Transverse colon (tissue), 4 donors: ENCODE measurements around the gene DOP1B. TPM values are rescaled to one million over a fixed set of nuclear protein-coding genes. Genes with fewer than 3 reads are reported as not detected.
A peak's percentile ranks its signal among the peaks of the same experiment; 100 is the strongest.

ENCODE experiments used
- DNase-seq: peaks from one replicate; pipeline ENCODE4 v3.0.0-alpha.2; 2019
- H3K27ac ChIP-seq, 4 donors: fragments of 200-600 bp; sonication (generic); 2 replicates each; pipeline ENCODE4 v1.5.1; 2016 to 2018; ENCODE audit warnings: inconsistent platforms in 4 of 4
- H3K27me3 ChIP-seq: fragments of 200-600 bp; sonication (generic); 2 replicates; pipeline ENCODE4 v1.5.1; 2017; ENCODE audit warnings: inconsistent platforms
- H3K36me3 ChIP-seq, 4 donors: fragments of 200-600 bp; sonication (generic); 2 replicates each; pipeline ENCODE4 v1.5.1; 2017 to 2019; ENCODE audit warnings: inconsistent platforms in 4 of 4
- H3K4me1 ChIP-seq, 4 donors: fragments of 200-600 bp; sonication (generic); 2 replicates each; pipeline ENCODE4 v1.5.1; 2017 to 2020; ENCODE audit warnings: inconsistent platforms in 4 of 4
- H3K4me3 ChIP-seq, 4 donors: fragments of 200-600 bp; sonication (generic); 1 replicate in 1 of 4; 2 replicates in 3 of 4; pipeline versions ENCODE4 v1.5.1 to v1.6.1; 2017 to 2019; ENCODE audit warnings: inconsistent platforms in 4 of 4
- H3K9me3 ChIP-seq, 2 donors: fragments of 200-600 bp; sonication (generic); 2 replicates each; pipeline ENCODE4 v1.5.1; 2017 to 2019; ENCODE audit warnings: inconsistent platforms in 2 of 2
- CTCF ChIP-seq, 5 experiments: fragments of 200-600 bp in 3 of 5; fragments of 450-650 bp in 2 of 5; sonication (generic) in 3 of 5; IDR thresholded peaks; 1 replicate in 2 of 5; 2 replicates in 3 of 5; pipeline ENCODE4 v1.5.1; 2016 to 2017; ENCODE audit warnings: antibody characterized with exemption in 5 of 5, inconsistent platforms in 3 of 5, mild to moderate bottlenecking in 2 of 5, moderate library complexity in 1 of 5
- EP300 ChIP-seq: sonication (generic); formaldehyde crosslinking; IDR thresholded peaks from one replicate; pipeline ENCODE4 v1.6.1; 2017; ENCODE audit warnings: antibody characterized with exemption, low read depth
- POLR2A ChIP-seq: fragments of 450-650 bp; IDR thresholded peaks from one replicate; pipeline ENCODE4 v1.6.1; 2016; ENCODE audit warnings: antibody characterized with exemption, mild to moderate bottlenecking, moderate library complexity
- POLR2AphosphoS5 ChIP-seq, 3 donors: sonication (generic); formaldehyde crosslinking; IDR thresholded peaks; one replicate each; pipeline ENCODE4 v1.6.1; 2016; ENCODE audit warnings: antibody characterized with exemption in 3 of 3
- WGBS, 2 donors: methylation state at CpG; one replicate each; pipeline ENCODE4 v1.1.5; 2018; ENCODE audit warnings: low coverage in 1 of 2; 5-methylcytosine and 5-hydroxymethylcytosine counted together
- in situ Hi-C, 4 donors: fragments of 200-750 bp; cut with MboI; loops; one replicate each; pipeline versions ENCODE4 v1.15.0 to v1.15.1; 2017; ENCODE audit warnings: low sequenced_read_pairs in 3 of 4, low pct_ligation_motif_present in 1 of 4, low pct_unique_long_range_greater_than_20kb in 1 of 4
- intact Hi-C: fragments of 100-400 bp; cut with DNase I; formaldehyde crosslinking; loops from one replicate; pipeline ENCODE4 v1.15.1; 2023; ENCODE audit warnings: low total_unique reads
- total RNA-seq, 4 donors: library from RNA; depleted of rRNA; stranded (reverse); fragments of >200 nt; gene quantifications; one replicate each; pipeline ENCODE4 v1.1.0, GENCODE V29; 2016

The DOP1B gene
- total RNA-seq, 4 donors from 2014 or later = 49.4 to 74.4 (median 61.0) TPM

GRCh38 chr21:36163750-36164741 lies 7.4 kb downstream of the DOP1B start:
- no peak overlapping the region for H3K4me3 ChIP-seq
- peaks cover 0 to 10% (median 4%) of the 10 kb centered on the region in 4 donors for H3K36me3 ChIP-seq
- peaks cover 6 to 56% (median 31%) of the 10 kb centered on the region in 4 donors for H3K4me1 ChIP-seq
- in situ Hi-C loops (no loop called here), intact Hi-C loops (no loop called here)
- peak; percentile 33 for DNase-seq
- no peaks in the 10 kb centered on the region for H3K9me3 ChIP-seq
- H3K27me3 ChIP-seq = no peaks in the 10 kb centered on the region
- peak overlapping the region; percentile 50 to 72 (median 56) for H3K27ac ChIP-seq
- WGBS, 2 donors = 48 to 49% methylated on average over 3 to 10 of the region's 10 CpGs
- peak in 1 of 3 donors; percentile 35 for TF ChIP-seq POLR2AphosphoS5 (IDR thresholded peaks at IDR 0.05)
- no peak for TF ChIP-seq POLR2A

GRCh38 chr21:36165356-36165755 lies 8.7 kb downstream of the DOP1B start:
- TF ChIP-seq EP300 = no peak
- TF ChIP-seq CTCF (IDR thresholded peaks at IDR 0.05) = no peak
- TF ChIP-seq POLR2A = no peak
- no peak for TF ChIP-seq POLR2AphosphoS5 (IDR thresholded peaks at IDR 0.05)
- H3K27me3 ChIP-seq = no peaks in the 10 kb centered on the region
- in situ Hi-C loops = no loop called here
- H3K27ac ChIP-seq = peak overlapping the region in 2 of 4 donors; percentile 57 to 72
- 85 to 95% methylated on average over 11 of the region's 11 CpGs for WGBS, 2 donors
- no peak overlapping the region for H3K4me3 ChIP-seq
- peaks cover 0 to 14% (median 5%) of the 10 kb centered on the region in 4 donors for H3K36me3 ChIP-seq
- H3K4me1 ChIP-seq = peaks cover 6 to 46% (median 28%) of the 10 kb centered on the region in 4 donors
- H3K9me3 ChIP-seq = no peaks in the 10 kb centered on the region
- intact Hi-C loops = no loop called here
- DNase-seq = no peak

GRCh38 chr21:36166705-36167104 lies 10.1 kb downstream of the DOP1B start:
- Histone ChIP-seq H3K4me1 (peaks cover 6 to 46% (median 28%) of the 10 kb centered on the region in 4 donors), H3K9me3 (no peaks in the 10 kb centered on the region), H3K4me3 (no peak overlapping the region), H3K27me3 (no peaks in the 10 kb centered on the region), H3K36me3 (peaks cover 0 to 14% (median 5%) of the 10 kb centered on the region in 4 donors), H3K27ac (peak overlapping the region in 3 of 4 donors; percentile 1 to 49 (median 24))
- TF ChIP-seq POLR2AphosphoS5 (IDR thresholded peaks at IDR 0.05) = no peak
- TF ChIP-seq EP300 = no peak
- no peak for TF ChIP-seq CTCF (IDR thresholded peaks at IDR 0.05)
- no peak for TF ChIP-seq POLR2A
- in situ Hi-C loops = no loop called here
- intact Hi-C loops = no loop called here
- peak; percentile 34 for DNase-seq
- 18 to 69% methylated on average over 4 to 7 of the region's 7 CpGs for whole genome bisulfite sequencing, 2 donors

- Histone ChIP-seq H3K4me3 (no peak overlapping the region), H3K27ac (peak overlapping the region in 3 of 4 donors; percentile 1 to 49 (median 24)), H3K36me3 (peaks cover 0 to 14% (median 5%) of the 10 kb centered on the region in 4 donors), H3K27me3 (no peaks in the 10 kb centered on the region), H3K4me1 (peaks cover 6 to 41% (median 28%) of the 10 kb centered on the region in 4 donors), H3K9me3 (no peaks in the 10 kb centered on the region)
- DNase-seq = no peak
- WGBS, 2 donors = 89% methylated on average over 4 of the region's 4 CpGs; no CpG with 5 or more reads in 1 of the 2 donors
- intact Hi-C loops (no loop called here), in situ Hi-C loops (no loop called here)
- TF ChIP-seq EP300 = no peak
- TF ChIP-seq POLR2AphosphoS5 (IDR thresholded peaks at IDR 0.05) = no peak
- no peak for TF ChIP-seq CTCF (IDR thresholded peaks at IDR 0.05)
- TF ChIP-seq POLR2A = no peak
Observed at GRCh38 chr21:36167541-36167940, 10.9 kb downstream of the DOP1B start.
